ENCODE measurements around the gene SLIT3.

- TF ChIP-seq CTCF (conservative IDR thresholded peaks at IDR 0.05; ENCODE audit: low read length) (no peak), EZH2phosphoT487 (IDR thresholded peaks at IDR 0.05; ENCODE audit: borderline replicate concordance) (no peak)
Observed at GRCh38 chr5:169263591-169263990, 37.3 kb downstream of the SLIT3 start.

Data from Loucy (cell line).